ENCODE results near the gene ST6GALNAC6.
A peak's percentile ranks its signal among the peaks of the same experiment; 100 is the strongest.

The ST6GALNAC6 gene

GRCh38 chr9:127899128-127899943 is at the start of gene ST6GALNAC6:
ST6GALNAC6 (minus strand) TSS chr9:127899603; CDS start chr9:127897981, 1,622 bp downstream.
- peak; percentile 78 for DNase-seq

- DNase-seq = no peak
Measured at GRCh38 chr9:127947841-127948710, 48.7 kb upstream of the ST6GALNAC6 start.

- DNase-seq = peak; percentile 19
Measured at GRCh38 chr9:127946728-127947127, 47.3 kb upstream of the ST6GALNAC6 start.

- DNase-seq = no peak
Measured at GRCh38 chr9:127945942-127946341, 46.5 kb upstream of the ST6GALNAC6 start.

GRCh38 chr9:127945338-127945737 is 45.9 kb upstream of the ST6GALNAC6 start:
- no peak for DNase-seq

GRCh38 chr9:127944586-127945218 is 45.3 kb upstream of the ST6GALNAC6 start:
- DNase-seq = no peak

- peak; percentile 93 for DNase-seq
Measured at GRCh38 chr9:127943731-127944144, 44.3 kb upstream of the ST6GALNAC6 start.

- no peak for DNase-seq
Measured at GRCh38 chr9:127943011-127943662, 43.7 kb upstream of the ST6GALNAC6 start.

GRCh38 chr9:127942216-127943010 is 43.0 kb upstream of the ST6GALNAC6 start:
- DNase-seq = peak; percentile 77

GRCh38 chr9:127941961-127942215 is 42.5 kb upstream of the ST6GALNAC6 start:
- DNase-seq = no peak

GRCh38 chr9:127941062-127941960 is 41.9 kb upstream of the ST6GALNAC6 start:
- DNase-seq = no peak

GRCh38 chr9:127940593-127940992 is 41.2 kb upstream of the ST6GALNAC6 start:
- no peak for DNase-seq

- no peak for DNase-seq
Measured at GRCh38 chr9:127938298-127938690, 38.9 kb upstream of the ST6GALNAC6 start.

GRCh38 chr9:127937388-127938297 is 38.2 kb upstream of the ST6GALNAC6 start, which contains the start of gene DPM2:
DPM2 (minus strand) TSS chr9:127937854; CDS start chr9:127937820, 34 bp downstream.
- peak; percentile 92 for DNase-seq

GRCh38 chr9:127937056-127937387 is 37.6 kb upstream of the ST6GALNAC6 start:
- no peak for DNase-seq

GRCh38 chr9:127936347-127936852 is 37.0 kb upstream of the ST6GALNAC6 start:
- DNase-seq = no peak

- no peak for DNase-seq
Measured at GRCh38 chr9:127935765-127936221, 36.4 kb upstream of the ST6GALNAC6 start.

- no peak for DNase-seq
Measured at GRCh38 chr9:127934986-127935385, 35.6 kb upstream of the ST6GALNAC6 start.

GRCh38 chr9:127934248-127934647 is 34.8 kb upstream of the ST6GALNAC6 start:
- DNase-seq = no peak
